ENCODE data around the gene ALG1L2. TPM values are rescaled to one million over a fixed set of nuclear protein-coding genes. Genes with fewer than 3 reads are reported as not detected.
"Not testable (repeated sequence)": the region's sequence is repeated elsewhere in the genome, so short reads cannot be mapped to it uniquely, and the experiment has no call there.

Gene ALG1L2
- total and polyA plus RNA-seq, 9 donors, result 0.54 to 3.5 (median 1.5) TPM; not detected in 4

- H3K27ac ChIP-seq; H3K36me3 ChIP-seq; H3K9me3 ChIP-seq; H3K4me1 ChIP-seq (ENCODE audit: insufficient read depth); H3K4me3 ChIP-seq; H3K27me3 ChIP-seq; DNase-seq; intact Hi-C loops (cut with DNase I): not testable (repeated sequence)
- 82 to 88% (median 87%) methylated on average over 13 to 14 of the region's 14 CpGs for WGBS, 3 donors
Measured at GRCh38 chr3:130104191-130104590, 22.6 kb downstream of the ALG1L2 start.

GRCh38 chr3:130107333-130107995 is 25.8 kb downstream of the ALG1L2 start:
- H3K27me3 ChIP-seq; intact Hi-C loops (cut with DNase I); H3K4me3 ChIP-seq; H3K9me3 ChIP-seq; H3K36me3 ChIP-seq; H3K27ac ChIP-seq; H3K4me1 ChIP-seq (ENCODE audit: insufficient read depth); DNase-seq: not testable (repeated sequence)
- WGBS, 3 donors, result 77 to 84% (median 81%) methylated on average over 9 to 13 of the region's 13 CpGs

- H3K9me3 ChIP-seq; H3K27me3 ChIP-seq; intact Hi-C loops (cut with DNase I); H3K36me3 ChIP-seq; H3K27ac ChIP-seq; DNase-seq; H3K4me1 ChIP-seq (ENCODE audit: insufficient read depth); H3K4me3 ChIP-seq: not testable (repeated sequence)
- 66 to 85% (median 68%) methylated on average over 16 of the region's 16 CpGs for WGBS, 3 donors
Measured at GRCh38 chr3:130108836-130109585, 27.4 kb downstream of the ALG1L2 start.

GRCh38 chr3:130110386-130111169 is 28.9 kb downstream of the ALG1L2 start:
- Histone ChIP-seq H3K27ac (peak overlapping the region; percentile 64 to 75), H3K4me3 (peak overlapping the region; percentile 71)
- H3K4me1 ChIP-seq (ENCODE audit: insufficient read depth); H3K9me3 ChIP-seq; H3K36me3 ChIP-seq; H3K27me3 ChIP-seq; intact Hi-C loops (cut with DNase I): not testable (repeated sequence)
- 4 to 7% (median 4%) methylated on average over 19 of the region's 19 CpGs for WGBS, 3 donors
- peak in 1 of 5 donors; percentile 33 for DNase-seq

- Histone ChIP-seq H3K4me1 (ENCODE audit: insufficient read depth) (no peaks in the 10 kb centered on the region), H3K27ac (peak overlapping the region; percentile 64 to 75), H3K36me3 (no peaks in the 10 kb centered on the region), H3K9me3 (no peaks in the 10 kb centered on the region), H3K4me3 (peak overlapping the region; percentile 71), H3K27me3 (no peaks in the 10 kb centered on the region)
- peak; percentile 99 for DNase-seq
- intact Hi-C loops (cut with DNase I), result no loop called here
- TF ChIP-seq EP300 (IDR thresholded peaks at IDR 0.05) (no peak), POLR2A (IDR thresholded peaks at IDR 0.05) (no peak), CTCF (IDR thresholded peaks at IDR 0.05) (no peak)
- WGBS, 3 donors, result 0 to 1% (median 0%) methylated on average over 36 to 54 of the region's 54 CpGs
Measured at GRCh38 chr3:130111185-130111864, 29.7 kb downstream of the ALG1L2 start.

Measured in ovary (tissue), 9 donors.